GM18868 (cell line): ENCODE measurements around the gene TPPP2.
A peak's percentile ranks its signal among the peaks of the same experiment; 100 is the strongest.

Source experiments
- ATAC-seq: cut with Tn5 transposase; IDR thresholded peaks from one replicate; pipeline ENCODE4 v1.9.1; 2021; ENCODE audit warnings: mild to moderate bottlenecking, moderate library complexity; ENCODE audit not compliant: unreplicated experiment

TPPP2 gene

GRCh38 chr14:21016413-21017190 lies 13.4 kb upstream of the TPPP2 start:
- no peak for ATAC-seq

DNA sequence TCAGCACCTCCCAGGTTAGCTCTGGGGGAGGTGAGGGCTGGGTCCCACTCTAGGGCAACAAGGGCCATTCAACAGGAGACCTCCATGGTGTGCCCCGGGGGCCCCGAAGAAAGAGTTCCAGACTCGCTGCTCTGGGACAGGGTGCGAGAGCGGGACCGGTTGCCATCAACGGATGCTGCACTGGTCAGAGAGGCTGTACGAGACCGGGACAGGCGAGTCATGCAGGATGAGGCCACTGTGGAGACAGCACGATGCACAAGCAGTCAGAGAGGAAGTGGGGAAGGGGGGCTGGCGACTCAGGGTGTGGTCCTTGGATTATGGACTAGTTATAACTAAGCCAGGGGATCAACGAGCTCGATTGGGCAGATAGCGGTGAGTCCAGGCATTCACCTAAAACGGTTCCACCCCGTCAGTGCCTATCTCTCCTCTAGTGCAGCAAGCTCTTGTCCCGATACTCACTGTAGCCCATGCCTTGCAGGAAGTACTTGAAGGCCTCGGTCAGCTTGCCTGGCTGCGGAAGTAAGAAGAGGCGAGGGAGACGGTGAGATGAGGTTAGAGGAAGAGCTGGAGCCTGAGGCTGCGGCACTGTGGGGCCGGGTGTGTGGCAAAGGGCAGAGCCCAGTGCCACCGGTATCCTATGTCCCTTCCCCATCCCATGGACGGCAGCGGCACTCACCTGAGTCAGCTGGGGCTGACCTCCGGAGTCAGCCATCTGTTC lies 12.3 kb upstream of the TPPP2 start:
- no peak for ATAC-seq

- no peak for ATAC-seq
These were observed 11.7 kb upstream of the TPPP2 start for GRCh38 chr14:21018286-21018685.

DNA sequence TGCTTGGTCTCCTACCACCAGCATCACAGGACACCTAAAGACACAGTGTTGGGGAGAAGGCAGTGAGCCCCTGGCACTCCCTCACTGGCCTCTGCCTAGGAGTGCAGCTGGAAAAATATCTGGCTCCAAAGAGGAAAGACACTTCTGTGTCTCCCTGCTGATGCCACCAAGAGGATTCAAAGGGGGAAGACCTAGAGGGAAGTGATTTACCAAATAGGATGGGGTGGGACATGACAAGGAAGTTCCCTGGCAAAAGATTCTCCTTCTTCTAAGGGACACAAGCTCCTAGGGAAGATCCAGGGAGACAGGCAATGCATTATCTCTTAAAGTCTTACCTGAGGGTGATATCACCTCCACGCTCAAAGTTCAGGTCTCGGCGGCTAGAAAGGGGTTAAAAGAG lies 11.2 kb upstream of the TPPP2 start:
- no peak for ATAC-seq

- no peak for ATAC-seq
These were observed 10.7 kb upstream of the TPPP2 start for GRCh38 chr14:21019366-21019765.

DNA sequence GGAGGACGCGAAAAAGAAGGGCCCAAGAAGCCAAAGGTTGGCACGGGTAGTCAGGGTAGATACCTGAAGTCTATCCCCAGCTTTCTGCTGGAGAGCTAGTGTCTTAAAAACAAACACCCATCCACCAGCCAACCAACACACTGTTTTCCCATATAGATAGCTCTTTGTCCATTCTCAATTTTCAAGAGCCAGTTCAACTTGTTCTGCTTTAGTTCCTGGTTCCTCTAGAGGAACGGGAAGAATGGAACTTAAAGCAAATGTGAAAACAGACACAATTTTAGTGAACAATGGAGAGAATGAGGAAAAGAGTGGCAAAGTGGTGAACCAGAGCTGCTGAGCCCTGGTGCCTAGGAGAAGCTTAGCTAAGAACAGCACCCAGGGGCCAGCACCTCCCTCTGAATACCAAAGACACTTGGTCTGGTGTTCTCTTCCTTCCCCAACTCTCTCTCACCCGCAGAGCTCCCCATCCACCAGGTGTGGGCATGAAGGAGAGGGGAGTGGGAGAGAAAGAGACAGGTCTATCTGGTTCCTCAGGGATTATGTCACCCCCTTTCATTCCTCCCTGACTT lies 9.0 kb upstream of the TPPP2 start:
- no peak for ATAC-seq

DNA sequence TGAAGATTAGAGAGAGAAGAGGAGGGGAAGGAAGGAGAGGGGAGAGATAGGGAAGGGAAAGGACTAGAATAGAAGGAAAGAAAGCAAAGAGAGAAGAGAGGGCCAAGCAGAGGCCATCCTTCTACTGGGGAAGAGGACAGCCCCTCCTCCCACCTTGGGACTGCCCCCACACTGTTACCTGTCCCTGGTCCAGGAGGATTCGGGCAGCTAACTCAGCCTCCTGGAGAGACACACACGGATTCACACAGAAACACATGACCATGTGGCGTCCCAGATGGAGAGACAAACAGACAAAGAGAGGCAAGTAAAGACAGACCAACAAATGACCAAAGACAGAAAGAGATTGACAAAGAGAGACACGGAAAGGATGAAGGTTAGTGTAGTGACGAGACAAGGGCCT lies 7.3 kb upstream of the TPPP2 start:
- no peak for ATAC-seq

DNA sequence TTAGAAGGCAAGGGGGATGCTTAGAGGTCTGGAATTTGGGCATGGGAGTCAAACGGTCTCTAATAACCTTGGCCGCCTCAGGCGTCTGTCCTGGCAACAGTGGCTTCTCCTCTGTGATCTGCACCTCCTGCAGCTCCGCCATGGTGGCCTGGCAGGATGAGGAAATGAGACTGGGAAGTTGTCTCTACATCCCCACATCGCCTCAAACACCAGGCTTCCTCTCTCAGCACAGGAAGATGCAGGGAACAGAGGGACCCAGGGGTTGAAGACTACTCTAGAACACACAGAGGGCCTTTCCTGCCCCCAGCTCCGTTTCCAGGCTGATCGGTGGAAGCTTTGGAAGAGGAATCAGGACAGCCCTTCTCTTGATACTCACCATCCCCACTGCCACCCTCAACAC lies 6.8 kb upstream of the TPPP2 start:
- no peak for ATAC-seq

DNA sequence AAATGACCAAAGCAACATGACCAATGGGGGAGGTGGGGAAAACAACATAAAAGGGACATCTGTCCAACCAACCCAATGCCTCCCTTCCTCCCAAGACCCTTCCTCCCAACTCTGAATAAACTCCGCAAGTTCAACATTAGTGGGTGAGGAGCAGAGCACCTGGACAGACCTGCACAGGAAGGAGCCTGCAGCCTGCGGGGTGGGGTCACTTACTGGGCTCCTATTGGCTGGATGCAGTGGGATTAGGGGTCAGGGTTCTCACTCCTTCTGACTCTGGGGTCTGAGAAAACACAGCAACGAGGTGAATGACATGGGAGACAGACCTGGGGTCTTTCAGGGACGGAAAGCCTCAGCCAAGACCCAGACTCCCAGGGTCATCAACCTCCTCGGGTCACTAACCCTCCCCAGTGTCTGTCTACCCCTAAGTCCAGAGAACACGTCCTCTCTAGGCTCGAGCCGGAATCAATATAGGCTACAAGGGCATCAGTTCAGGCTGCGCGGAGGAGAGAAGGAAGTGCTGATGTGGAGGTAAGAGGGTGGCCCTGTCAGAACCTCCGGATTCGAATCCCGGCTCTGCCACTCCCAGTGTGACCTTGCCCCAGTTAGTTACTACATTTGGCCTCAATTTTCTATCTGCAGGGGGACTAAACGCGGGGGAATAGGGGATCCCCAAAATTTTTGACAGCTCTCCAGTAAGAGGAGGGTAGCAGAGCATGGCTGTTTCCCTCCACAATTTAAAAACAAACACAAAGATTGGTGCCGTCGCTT lies 6.0 kb upstream of the TPPP2 start:
- no peak for ATAC-seq

- ATAC-seq: peak; percentile 80
These were observed 5.2 kb upstream of the TPPP2 start, which contains the start of gene NDRG2 for GRCh38 chr14:21024585-21025370. NDRG2 (minus strand) TSS chr14:21025061; CDS start chr14:21023315, 1,746 bp downstream.

DNA sequence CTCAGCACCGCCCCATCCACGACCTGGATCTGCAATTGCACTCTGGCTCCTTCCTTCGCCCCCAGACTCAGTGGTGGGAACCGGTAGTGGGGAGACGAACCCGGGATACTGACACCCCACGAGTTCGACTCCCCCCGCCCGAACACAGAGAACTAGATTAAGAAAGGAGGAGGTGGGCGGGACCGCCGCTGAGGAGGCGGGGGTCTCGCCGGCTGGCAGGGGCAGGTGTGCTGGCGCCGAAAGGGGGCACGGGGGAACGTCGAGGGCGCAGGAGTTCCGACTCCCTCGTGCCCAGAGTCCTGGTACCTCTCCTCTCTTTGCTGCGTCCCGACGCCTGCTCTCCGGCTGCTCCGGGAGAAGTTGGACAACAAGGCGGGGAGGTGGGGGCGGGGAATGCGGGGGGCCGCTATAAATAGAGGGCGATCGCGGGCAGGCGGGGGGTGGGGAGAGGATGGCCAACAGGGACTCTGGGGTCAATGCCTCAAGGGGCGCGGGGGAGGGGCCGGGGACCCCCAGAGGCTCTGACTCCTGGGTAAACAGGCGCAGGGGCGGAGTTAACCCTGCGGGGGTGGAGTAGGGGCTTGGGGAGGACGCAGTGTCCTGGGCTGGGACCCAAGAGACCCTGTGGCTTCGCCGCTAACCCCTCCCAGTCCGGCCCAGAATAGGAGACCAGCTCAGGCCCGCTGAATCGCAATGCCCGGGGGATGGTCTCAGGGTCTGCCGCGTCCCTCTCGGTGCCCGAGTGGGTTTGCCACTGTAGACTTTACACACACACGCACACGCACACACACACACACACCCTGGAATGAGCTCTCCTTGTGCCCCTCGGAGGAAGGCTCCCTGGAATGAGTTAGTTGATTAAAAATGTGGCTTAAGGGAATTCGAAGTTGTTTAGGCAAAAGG lies 4.4 kb upstream of the TPPP2 start:
- ATAC-seq: no peak

DNA sequence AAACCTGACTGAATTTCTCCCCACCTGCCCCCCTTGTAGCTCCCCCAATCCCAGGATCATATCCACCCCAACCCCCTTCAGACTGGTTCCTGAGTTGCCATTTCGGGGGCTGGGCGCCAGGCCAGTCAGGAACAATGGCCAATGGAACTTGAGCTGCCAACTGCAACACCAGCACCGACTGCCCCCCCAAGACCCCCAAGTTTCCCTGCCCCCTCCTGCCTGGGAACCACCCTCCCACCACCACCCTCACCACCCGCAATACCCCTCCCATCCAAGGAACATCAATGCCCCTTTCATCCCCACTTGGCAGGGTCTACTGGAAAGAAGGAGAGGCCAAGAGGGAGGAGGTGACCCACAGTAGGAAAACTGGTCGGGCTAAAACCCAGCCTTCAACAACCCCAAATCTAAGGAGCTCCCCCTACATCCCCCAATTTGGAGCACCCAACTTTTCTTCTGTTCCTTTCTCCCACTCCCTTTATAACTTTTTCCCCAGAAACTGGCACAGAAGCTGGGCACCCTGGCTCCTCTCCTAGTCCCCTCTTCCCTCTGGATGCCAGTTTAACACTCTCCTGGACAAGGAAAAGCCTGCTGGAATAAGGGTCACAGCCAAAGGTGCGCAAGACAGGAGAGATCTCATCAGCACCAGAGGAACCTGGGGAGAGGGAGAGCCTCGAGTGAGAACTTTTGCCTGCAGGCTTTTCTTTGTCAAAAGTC lies 3.6 kb upstream of the TPPP2 start:
- no peak for ATAC-seq

DNA sequence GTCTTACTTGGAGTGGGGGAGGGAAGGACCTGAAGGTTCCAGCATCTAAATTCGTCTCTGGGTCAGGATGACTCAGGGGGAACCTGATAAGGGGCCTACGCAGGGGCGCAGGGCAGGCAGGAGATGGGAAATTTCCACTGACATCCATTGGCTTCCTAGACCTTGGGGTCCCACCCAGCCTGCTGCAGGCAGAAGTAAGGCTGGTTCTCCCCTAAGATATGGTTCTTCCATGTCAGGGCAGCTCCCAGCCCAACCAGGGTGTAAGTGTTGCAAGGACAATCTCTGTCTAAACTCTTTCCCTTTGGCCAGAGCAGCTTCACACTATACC lies 3.1 kb upstream of the TPPP2 start:
- ATAC-seq: no peak

DNA sequence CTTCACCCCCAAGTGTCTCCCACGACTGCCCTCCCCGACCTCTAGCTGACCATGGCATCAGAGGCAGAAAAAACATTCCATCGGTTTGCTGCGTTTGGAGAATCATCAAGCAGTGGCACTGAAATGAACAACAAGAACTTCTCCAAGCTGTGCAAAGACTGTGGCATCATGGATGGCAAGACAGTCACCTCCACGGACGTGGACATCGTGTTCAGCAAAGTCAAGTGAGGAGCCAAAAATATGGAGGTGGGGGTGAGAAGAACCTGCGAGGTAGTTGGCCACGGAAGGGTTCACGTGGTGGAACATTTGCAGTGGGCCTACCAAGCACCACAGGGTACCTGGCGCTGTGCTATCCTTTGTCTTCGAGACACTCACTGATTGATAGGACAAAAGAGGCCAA lies 514 bp downstream of the TPPP2 start:
- no peak for ATAC-seq

GRCh38 chr14:21032326-21033132 lies 2.5 kb downstream of the TPPP2 start:
- ATAC-seq: no peak

GRCh38 chr14:21033133-21033698 lies 3.2 kb downstream of the TPPP2 start:
- no peak for ATAC-seq

- ATAC-seq: no peak
These were observed 4.7 kb downstream of the TPPP2 start, which contains the start of gene RNASE13 for GRCh38 chr14:21034707-21035106. RNASE13 (minus strand) TSS chr14:21034807; CDS start chr14:21034288, 519 bp downstream.

GRCh38 chr14:21036751-21037150 lies 6.7 kb downstream of the TPPP2 start:
- no peak for ATAC-seq
